Dermis blood vessel endothelial cell (primary cell): Measurements from ENCODE around the gene SLX4IP. TPM values are rescaled to one million over a fixed set of nuclear protein-coding genes. Genes with fewer than 3 reads are reported as not detected.

Experiments used
- DNase-seq: peaks from one replicate; pipeline ENCODE4 v3.0.0; 2010
- total RNA-seq: library from RNA; depleted of rRNA; stranded (reverse); fragments of >200 nt; gene quantifications from 2 replicates; pipeline ENCODE4 v1.2.3, GENCODE V29; 2014

The SLX4IP gene
- total RNA-seq, 1 donor from 2014 or later = 3.2 TPM

DNA sequence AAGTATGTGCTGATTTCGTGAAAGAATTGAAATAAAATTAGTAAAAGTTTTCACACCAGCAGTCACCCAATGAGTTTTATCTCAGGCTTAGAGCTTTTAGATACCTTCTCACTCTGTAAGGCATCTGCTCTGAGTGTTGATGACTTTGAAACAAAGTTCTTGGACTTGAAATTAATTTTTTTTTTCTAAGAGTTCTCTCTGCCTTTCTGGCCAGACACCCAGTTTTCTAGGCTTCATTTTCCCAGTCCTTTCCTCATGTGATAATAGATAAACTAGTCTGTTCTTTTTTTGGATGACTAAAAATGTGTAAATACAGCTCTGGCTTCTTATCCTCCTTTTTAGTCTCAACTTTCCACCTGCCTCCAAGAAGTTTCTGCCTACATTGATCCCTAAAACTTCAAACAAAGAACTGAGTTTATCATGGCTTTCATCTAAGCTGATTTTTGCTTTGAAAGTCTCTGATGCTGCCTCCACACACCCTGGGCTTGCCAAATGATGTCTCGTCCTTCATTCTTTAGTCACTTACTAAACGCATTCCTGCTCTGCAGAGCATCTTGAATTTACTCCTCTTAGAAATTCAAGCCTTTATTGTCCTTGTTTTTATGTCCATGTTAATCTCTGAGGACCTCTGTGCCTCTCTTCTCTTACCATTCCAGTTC lies 32.7 kb downstream of the SLX4IP start:
- no peak for DNase-seq

DNA sequence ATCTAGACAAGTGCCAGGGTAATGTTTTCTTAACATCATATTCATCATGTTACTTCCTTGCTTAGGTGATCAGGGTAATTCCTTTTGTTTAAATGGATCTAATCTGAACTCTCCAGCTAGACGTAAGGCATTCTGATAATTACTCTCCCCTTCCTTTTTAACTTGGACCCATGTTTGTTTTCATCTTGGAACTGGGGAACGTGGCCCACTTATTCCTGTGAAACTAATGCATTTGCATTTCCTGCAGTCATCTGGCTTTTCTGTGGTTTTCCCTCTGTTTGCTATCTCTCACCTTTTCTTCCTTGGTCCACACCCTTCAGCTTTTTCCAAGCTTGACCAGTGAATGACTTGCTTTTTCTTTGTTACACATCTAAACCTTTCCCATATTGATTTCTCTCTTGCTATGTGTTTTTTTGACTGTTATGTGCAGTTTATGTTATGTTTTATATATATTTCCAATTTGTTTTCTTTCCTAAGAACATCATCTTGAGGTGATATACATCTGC lies 33.3 kb downstream of the SLX4IP start:
- DNase-seq = peak; percentile 64

DNA sequence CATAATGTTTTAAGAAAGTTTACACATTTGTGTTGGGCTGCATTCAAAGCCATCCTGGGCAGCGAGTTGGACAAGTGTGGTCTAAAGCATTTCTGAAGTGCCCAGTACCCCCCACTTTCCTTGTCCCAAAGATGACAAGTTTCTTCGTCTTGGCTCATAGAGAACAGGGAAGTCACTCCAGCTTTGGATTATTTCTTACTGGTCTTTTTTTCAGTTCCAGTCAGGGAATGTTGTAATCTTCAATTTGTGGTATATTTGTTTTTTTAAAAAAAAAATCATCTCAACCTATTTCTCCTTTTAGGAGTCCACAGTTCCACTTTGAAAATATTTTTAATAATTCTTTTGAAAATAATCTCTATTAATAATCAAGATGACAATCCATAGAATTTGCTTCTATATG lies 34.0 kb downstream of the SLX4IP start:
- DNase-seq = no peak

DNA sequence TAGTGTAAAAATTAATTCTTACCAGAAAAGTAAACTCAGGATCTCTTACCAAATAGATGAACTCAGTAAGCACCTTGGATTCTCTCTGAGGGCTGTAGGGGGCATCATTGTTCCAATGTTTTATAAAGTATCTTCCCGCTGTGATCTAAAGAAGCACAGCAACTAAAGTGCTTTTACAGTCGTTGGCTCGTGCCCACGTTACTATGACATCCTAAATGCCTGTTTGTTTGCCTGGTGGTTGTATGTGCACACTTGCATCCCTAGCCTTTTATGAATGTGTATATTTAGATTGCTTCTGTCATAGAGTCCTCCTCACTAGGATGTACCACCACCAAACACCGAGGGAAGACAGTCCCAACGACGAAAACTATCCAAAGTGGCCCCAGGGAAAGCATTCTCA lies 34.5 kb downstream of the SLX4IP start:
- DNase-seq = peak; percentile 92

GRCh38 chr20:10470276-10470675 lies 35.2 kb downstream of the SLX4IP start:
- DNase-seq = no peak

DNA sequence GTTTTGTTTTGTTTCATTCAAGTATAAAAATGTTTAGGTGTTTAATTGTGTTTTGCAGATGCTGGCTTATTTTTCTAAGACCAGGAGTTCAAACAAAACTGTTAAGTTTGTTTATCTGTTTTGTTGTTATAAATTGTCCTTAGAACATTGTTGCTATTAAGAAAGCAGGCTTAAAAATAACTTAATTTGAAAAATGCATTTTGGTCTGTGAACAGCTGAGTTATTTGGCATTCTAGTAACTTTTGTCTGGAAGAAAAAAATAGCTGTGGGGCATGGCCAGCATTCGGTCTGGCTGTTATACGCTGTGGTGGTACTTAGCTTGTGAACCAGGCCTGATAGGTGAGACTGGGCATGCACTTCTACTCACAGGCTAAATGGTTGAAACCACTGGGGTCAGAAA lies 37.8 kb downstream of the SLX4IP start:
- DNase-seq = no peak

DNA sequence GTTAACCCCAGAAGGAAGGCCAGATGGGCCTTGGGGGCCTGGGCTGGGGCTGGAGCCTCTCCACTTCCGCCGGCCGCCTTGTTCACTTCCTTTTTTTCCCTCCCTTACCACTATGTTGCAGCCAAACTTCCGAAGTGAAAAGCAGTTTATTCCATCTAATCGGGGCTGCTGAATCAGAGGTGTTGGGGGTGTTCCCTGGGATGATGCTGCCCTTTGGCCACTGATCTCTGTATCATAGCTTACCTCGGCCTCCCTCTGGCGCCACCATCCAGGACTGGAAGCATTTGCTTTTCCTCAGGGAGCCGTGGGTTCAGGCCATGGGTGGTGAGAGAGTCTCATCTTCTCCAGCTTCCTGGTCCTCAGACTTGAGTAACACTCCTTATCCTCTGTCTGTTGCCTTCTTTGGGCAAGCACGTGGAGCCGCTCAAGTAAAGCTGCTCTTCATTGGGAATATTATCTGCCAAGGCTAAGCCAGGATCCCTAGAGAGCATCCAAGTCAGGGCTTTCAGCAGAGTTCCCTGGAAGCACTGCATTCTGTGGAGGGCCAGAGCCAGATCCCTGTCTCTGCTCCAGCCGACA lies 39.6 kb downstream of the SLX4IP start:
- DNase-seq = no peak

GRCh38 chr20:10475225-10475624 lies 40.1 kb downstream of the SLX4IP start:
- DNase-seq = no peak

- DNase-seq = no peak
These were observed 41.2 kb downstream of the SLX4IP start for GRCh38 chr20:10476319-10476724.

- no peak for DNase-seq
These were observed 43.1 kb downstream of the SLX4IP start for GRCh38 chr20:10478205-10478604.

DNA sequence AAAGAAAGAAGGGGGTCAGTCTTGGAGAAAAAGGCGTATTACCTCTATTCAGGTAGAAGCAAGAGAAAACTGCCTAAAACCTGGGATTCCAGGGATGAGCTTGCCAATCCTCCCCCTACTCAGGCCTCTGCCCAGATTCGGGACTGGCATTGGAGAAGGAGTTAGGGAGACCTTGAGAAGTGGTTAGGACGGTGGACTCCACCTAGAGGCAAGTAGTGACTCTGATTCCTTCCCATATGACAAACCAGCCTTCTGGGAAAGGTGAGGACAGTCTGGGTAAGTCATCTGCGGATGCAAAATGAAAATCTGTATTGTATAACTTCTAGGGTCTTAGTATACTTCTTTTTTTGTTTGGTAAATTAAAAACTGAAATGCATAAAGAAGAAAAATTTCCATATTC lies 43.8 kb downstream of the SLX4IP start:
- DNase-seq = no peak

DNA sequence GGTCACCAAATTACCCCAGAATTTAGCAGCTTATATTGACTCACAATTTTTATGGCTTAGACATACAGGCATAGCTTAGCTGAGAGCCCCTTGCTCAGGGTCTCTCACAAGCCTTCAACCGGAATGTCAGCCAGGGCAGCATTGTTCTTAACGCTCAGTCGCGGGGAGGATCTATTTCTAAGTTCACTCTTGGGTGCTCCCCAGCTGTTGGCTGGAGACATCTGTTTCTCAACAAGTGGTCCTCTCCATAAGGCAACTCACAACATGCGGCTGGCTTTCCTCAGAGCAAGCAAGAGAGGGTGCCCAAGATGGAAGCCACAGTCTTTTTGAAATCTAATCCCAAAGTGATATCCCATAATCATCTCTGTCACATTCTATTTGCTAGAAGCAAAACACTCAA lies 46.6 kb downstream of the SLX4IP start:
- DNase-seq = no peak

DNA sequence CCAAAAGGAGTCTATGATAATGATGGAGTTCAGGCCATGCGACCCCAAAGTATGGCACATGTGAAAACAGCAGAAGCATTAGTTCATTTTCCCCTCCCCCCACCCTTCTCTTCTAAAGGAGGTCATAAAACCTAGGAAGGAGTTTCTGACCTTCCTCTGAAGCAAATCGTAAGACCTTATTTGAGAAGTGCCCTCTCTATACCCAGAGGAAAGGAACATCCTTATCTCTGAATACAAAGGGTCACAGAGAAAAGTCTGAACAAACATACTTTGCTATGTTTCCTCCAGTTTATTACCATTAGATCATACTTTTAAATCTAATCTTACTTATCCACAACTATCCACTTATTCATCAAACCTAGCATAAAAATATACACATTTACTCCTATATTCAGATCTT lies 48.6 kb downstream of the SLX4IP start:
- no peak for DNase-seq

DNA sequence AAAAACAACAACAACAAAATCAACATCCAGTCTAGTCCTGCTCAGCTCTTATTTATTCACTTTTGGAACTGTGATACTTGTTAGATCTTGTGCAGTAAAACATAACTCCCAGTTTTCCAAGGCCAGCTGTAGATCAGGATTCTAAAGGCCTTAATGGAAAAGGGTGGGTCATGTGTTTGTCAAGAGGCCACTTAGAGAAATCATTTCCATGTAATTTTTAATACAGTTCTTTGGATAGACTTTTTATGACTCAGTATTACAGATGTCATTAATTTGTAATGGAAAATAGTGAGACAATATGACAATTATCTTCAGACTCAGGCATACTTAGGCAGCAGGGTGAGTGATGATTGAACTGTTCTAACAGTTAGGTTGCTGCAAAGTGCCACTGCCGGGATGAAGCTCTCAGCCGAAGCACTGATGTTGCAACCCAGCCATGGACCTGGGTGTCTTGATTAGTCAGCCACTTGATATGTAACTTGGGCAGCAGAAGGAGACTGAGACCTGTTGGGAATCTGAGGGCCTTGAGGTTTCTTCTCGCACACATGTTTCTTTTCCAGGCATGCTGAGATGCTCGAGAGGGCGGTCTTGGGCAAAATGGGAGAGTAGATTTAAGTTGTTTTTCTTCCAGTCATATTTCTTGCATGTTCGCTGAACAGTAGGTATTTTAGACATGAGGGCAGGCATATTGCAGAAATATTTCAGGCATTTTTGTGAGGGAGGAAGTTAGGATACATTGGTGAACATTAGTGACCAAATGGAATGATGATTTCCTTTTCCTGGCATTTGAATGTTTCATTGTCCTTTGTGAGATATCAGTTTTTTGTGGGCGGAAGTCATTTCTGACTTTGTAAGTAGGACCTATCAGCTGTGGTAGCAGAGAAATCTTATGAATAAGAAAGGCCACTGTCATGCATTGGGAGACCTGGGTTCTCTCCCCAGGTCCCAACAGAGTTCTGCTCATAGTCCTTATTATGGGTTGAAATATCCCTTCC lies 52.3 kb downstream of the SLX4IP start:
- DNase-seq = no peak

- DNase-seq = no peak
These were observed 53.4 kb downstream of the SLX4IP start for GRCh38 chr20:10488534-10488933.

GRCh38 chr20:10489853-10490252 lies 54.7 kb downstream of the SLX4IP start:
- DNase-seq = no peak

GRCh38 chr20:10490257-10490656 lies 55.2 kb downstream of the SLX4IP start:
- DNase-seq = no peak

- DNase-seq = no peak
These were observed 55.6 kb downstream of the SLX4IP start for GRCh38 chr20:10490706-10491105.

- DNase-seq = no peak
These were observed 57.0 kb downstream of the SLX4IP start for GRCh38 chr20:10492065-10492464.

DNA sequence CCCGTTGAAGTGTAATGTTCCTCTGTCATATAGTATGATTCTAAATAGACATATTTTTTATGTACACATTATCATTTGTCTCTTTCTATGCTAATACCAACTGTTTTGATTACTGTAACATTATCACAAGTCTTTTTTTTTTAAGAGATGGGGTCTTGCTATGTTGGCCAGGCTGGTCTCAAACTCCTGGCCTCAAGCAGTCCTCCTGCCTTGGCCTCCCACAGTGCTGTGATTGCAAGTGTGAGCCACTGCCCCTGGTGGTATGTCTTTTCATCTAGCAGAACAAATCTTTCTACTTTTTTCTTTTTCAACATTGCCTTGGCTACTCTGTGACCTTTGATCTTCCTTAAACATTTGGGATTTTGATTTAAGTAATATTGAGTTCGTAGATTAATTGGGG lies 57.7 kb downstream of the SLX4IP start:
- DNase-seq = no peak

- DNase-seq = peak; percentile 41
These were observed 60.1 kb downstream of the SLX4IP start for GRCh38 chr20:10495173-10495572.

GRCh38 chr20:10496465-10496864 lies 61.4 kb downstream of the SLX4IP start:
- DNase-seq = no peak

DNA sequence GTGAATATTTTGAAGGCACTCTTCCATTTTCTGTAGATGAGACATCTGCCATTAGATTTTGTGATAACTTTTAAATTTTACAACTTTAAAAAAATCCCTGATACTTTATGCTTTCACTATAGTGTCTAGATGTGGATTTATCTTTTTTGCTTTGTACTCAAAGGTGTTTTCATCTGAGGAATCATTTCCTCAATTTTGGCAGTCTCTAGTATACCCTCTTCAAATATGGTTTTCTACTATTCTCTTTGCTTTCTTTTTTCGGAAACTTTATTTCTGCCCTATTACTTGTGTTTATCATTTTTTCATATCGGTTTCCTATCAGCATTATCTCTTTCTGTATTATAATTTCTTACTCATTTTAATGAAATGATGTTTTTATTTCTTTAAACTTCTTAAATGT lies 62.2 kb downstream of the SLX4IP start:
- DNase-seq = no peak
